Epithelial cell of prostate (primary cell): ENCODE results near the gene XXYLT1.

ENCODE experiments used
- DNase-seq: peaks from one replicate; pipeline ENCODE4 v3.0.0-alpha.2; 2011; ENCODE audit warnings: low read depth, low spot score
- H3K27ac ChIP-seq: fragments of 450-650 bp; 2 replicates; pipeline ENCODE4 v1.5.1; 2017; ENCODE audit warnings: mild to moderate bottlenecking

Gene XXYLT1

DNA sequence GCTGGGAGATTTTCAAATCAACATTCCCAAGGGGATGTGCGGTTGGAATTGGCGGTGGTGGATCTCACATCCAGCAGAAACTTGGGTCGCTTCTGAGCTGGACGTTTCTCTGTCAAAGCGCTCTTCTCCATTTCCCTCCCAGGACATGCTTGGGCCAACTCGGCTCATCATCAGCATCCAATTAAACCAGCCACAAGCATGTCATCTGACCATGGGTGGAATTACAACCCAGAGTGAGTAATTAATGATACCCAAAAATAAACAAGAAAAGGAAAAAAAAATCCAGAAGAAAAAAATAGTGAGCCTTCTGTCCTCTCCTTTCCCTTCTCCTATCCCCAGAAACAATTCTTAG is 111.2 kb downstream of the XXYLT1 start:
- H3K27ac ChIP-seq, result no peak overlapping the region
- DNase-seq, result no peak

DNA sequence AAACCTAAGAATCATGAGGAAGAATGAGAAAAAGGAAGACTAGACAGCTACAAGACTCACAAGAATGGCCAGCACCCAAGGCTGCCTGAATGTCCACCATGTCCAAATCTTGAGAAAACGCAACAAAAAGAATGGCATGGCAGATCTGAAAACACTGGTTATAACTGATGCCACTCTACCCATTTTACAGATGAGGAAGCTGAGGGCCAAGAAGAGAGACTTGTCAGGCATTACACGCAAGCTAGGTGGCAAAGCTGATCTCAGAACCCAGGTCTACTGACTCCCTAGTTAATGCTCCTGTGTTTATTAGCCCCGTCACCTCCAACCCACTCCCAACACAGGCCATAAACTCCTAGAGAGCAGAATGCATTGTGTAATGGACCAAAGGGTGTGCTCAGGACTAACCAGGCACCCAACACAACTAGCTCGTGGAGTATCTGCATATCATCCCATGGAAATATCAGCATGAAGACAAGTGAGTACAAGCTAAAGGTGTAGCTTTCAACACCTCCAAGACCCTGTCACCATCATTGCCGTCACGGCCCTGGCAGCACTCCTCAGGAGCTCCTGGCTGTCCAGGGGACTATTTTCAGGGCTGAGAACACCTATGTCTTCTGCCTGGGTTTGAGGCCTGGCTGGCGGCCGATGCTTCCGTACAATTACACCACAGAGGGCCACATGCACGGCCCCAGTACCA is 111.7 kb downstream of the XXYLT1 start:
- no peak for DNase-seq
- H3K27ac ChIP-seq, result no peak overlapping the region

DNA sequence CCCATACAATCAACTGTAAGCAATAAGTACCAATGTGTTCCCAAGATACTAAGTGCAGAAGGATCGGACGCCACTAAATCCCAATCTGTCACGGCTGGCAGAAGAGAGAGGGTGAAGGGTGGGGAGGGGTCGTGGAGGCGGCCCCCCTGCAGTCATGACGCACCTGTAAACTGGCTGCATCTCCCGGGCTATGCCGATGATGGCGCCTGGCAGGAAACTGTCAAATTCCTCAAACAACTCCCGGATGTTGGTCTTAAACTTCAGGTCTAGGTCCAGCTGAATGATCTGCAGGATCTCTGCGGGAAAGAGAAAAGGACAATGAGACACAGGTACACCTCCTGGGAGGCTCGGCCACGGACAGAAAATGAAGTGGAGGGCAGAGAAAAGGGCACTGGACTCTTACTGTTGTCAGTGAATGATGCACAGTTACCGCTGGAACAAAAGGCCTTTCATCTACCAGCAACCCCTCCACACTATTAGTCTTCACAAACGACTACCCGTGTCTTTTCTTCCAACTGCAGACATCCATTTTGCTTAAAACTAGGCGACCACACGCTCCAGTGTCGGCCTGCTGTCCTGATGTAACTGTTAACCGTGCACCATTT is 114.6 kb downstream of the XXYLT1 start:
- no peak for DNase-seq
- no peak overlapping the region for H3K27ac ChIP-seq

DNA sequence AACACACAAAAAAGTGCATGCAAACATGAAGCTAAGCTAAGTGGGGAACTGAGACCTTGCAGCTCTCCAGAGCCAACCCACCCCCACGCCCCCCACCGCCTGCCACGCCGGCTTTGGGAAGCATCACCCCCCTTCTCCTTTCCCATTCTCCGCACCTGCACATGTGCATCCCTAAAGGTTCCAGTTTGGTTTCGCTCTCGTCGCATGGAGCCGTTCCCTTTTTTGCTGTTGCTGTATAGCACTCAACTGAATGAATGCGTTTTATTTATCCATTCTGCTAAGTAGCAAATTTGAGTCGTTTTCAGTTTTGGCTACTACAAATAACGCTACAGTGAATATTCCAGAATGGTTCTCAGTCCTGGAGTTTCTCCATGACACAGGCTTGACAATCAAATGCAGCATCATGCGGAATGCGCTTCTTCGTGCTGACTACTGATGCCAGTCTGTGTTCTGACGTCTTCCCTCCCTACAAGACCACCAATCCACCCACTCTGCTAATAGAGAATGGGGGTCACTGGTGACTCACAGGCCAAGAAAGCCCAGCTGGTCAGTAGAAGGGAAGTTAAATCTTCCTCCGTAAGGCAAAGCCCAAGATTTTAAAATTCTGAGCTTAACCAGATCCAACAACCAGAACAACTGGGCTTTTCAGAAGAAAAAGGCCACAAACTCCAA is 115.3 kb downstream of the XXYLT1 start:
- peak overlapping the region; percentile 52 for H3K27ac ChIP-seq

DNA sequence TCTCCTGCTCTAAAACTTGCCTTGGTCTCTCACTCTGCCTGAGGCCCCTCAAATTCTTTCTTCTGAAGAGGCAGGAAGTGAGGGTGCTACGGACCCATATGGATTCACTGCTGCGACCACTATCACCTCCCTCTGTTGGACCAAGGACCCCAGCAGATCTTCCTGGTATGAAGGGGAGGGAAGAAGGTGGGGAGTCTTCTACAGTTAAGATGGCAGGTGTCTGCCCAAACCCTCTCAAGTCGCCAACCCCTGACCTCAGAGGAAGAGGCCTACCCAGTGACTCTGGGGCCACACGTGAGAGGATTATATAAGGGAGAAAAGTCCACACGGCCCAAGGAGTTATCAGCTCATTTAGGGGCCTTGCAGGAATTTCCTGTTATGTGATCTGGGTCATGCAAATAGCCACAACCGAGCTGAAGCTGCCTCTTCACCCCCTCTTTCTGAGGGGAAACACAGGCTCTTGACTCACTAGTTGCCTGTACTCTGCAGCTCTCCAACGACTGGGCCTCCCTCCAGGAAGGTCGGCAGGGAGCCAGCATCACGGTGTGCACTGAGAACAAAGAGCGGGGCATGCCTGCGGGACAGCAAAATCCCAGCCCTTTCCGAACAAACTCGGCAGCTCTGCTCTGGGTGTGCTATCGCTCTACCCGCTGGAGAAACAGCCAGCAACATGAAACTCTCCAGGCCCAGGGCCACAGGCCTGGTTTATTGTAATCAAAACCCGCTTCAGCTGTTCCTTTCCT is 116.0 kb downstream of the XXYLT1 start:
- peak; percentile 54 for DNase-seq
- H3K27ac ChIP-seq, result peak overlapping the region; percentile 52

More for the DNA sequence above, 115.3 kb downstream of the XXYLT1 start:
- DNase-seq, result no peak

DNA sequence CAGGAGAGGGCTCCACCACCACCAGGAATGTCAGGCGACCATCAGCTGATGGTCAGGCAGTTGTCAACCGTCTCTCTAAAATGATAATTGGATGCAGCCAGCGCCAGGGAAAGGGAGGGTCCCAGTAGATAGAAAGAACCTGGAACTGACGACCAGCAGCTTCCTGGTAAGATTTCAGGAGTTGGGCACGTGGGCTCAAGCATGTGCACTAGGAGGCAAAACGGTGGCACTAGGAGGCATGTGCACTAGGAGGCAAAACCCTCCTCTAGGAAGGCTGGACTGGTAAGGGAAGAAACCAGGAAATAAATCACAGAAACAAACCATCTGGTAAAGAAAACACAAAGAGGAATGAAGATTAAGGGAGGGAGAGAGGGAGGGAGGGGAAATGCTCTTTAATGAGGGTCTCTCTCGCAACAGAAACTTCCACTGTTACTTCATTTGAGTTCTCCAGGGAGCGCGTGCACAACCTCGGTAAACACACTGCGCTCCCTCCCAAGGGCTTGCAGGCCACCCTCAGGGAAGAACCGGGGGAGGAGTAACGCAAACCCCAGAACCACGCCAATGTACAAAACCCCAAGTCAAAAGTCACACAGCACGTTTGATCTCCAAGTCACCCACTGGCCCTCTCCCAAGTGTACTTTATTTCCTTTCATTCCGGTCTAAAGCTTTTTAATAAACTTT is 116.7 kb downstream of the XXYLT1 start:
- peak overlapping the region; percentile 52 for H3K27ac ChIP-seq
- DNase-seq, result no peak

DNA sequence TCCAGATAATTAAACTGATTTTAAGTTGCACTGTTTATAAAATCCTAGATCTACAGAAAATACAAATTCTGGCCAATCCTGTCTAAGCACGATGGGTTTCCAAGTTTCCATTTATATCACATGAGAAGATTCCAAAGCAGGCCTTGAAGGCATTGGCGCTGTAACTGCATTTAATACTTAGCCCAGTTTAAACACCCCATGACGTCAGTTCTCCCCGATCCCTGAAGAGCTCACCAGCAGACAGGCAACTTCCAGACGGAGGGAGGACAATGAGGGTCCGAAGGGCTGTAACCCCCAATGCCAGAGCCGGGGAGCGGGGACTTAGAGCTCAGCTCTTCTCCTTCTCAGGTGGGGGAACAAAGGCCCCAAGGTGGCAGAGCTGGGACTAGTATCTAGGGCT is 117.3 kb downstream of the XXYLT1 start:
- no peak for DNase-seq
- no peak overlapping the region for H3K27ac ChIP-seq

DNA sequence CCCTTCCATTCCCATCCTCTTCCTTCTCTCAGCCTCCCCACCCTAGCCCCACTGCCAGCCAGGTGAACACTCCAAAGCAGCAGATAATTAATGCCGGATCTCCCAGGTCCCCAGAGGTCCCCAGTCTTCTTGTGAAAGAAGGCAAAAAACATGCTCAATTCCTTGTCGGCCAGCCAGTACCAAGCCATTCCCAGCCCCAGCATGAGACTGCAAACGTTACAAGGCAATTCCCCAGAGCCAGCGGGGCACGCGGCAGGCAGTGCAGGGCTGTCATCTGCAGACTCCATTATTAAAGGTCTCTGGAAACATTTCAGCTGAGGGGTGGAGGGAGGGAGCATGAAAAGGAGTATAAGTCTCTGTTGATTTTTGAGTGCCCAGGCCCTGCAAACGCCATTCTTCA is 117.8 kb downstream of the XXYLT1 start:
- peak overlapping the region; percentile 85 for H3K27ac ChIP-seq

DNA sequence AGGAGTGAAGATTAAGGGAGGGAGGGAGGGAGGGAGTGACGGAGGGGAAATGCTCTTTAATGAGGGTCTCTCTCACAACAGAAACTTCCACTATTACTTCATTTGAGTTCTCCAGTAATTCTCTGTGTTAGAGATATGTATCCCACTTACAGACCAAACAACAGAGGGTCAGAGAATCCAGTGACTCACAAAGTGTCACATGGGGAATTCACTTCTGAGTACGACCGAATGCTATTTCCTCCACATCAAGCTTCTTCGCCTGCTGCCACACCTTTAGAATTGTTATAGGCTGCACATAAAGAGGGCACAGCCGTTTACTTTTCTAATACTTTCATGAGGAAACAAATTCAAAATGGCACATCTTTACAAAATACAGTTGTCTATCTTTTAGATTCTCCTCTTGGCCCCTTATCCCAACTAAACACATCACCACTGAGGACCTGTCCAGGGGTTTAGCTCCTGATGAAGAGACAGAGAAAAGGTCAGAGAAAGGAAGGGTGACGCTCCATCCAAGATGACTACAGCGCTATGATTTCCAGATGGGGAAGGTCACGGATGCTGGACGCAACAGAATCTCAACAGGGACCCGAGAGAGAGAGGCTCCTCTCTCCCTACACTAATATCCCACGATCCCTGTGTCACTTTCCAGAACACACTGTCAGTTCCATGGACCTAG is 119.0 kb downstream of the XXYLT1 start:
- DNase-seq, result peak; percentile 29
- peak overlapping the region; percentile 85 for H3K27ac ChIP-seq

More for the DNA sequence above, 117.8 kb downstream of the XXYLT1 start:
- DNase-seq, result no peak

DNA sequence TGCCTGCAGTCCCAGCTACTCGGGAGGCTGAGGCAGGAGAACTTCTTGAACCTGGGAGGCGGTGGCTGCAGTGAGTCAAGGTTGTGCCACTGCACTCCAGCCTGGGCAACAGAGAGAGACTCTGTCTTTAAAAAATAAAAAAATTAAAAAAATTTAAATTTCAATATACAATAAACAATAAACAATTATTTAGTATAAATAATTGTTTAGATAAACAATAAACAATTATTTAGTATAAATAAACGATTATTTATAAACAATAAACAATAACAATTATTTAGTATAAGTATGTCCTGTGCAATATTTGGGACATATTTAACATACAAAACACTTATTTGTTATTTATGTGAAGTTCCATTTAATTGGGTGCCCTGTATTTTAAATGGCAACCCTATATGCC is 119.6 kb downstream of the XXYLT1 start:
- H3K27ac ChIP-seq, result peak overlapping the region; percentile 85
- DNase-seq, result no peak

DNA sequence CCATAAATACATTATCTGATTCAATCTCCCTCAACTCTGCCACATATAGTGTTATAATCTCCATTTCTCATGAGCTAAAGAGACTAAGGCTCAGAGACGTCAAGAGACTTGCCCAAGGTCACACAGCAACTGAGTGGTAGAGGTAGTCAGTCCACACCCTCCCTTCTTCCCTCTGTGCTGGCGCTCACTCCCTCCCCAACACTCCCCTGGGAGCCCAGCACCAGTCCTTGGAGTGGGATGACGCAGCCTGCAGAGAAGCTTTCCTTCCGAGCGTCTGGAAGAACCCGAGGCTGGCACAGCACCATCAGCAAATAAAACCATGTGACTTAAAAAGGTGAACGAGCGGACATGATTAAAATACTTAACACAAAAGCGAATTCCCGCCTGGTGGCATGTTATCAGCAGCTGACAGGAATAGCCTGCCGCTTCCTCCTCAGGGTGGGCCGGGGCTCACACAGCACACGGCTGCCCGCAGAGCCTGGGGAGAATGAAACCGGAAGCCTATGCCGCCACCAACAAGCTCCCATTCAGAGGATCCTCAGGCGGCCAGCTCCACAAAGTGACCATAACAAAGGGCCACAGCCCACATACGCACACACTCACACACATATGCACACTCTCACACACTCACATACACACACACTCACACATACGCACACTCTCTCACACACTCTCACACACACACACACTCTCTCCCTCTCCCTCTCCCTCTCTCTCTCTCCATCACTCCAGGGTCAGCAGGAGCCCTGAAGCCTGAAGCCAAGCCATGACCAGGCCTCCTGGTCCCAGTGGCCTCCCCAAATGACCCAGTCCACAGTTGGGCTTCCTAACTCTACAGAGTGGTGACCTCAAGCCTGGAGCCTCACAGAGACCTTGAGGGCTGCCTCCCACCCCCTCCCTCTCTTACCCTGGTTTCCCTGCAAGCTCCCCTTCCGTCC is 120.5 kb downstream of the XXYLT1 start:
- DNase-seq, result peak; percentile 60
- peak overlapping the region; percentile 85 for H3K27ac ChIP-seq

DNA sequence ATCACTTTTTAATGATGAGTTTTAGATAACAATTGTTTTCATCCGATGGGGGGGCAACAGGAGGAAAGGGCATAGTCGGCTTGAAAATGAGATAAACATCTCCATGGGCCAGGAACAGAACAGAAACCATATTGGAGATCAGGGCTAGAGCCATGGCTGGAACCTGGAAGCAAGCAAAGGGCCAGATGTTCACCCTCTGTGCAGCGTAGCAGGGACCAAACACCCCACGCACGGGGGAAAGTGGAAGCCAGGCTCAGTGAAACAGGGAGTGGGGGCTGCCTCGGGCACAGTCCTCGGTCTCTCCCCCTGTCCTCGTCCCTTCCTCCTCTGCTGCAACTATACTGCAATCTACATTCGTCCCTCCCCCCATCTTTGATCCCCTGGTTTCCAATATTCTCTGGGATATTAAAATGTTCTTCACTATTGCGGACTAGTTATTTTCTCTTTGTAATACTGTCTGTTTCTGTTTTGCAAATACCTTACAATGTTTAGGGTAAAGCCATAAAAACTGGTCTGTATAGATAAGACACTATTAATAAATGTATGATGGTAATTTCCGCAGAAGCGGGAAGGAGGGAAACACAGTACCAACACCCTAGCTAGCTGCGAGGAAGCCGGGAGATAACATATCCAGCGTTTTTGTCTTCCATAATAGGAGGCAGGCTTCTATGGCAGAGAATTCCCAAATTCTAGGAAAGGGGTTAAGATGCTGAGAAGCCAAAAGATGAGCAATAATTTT is 121.5 kb downstream of the XXYLT1 start:
- no peak for DNase-seq
- peak overlapping the region; percentile 85 for H3K27ac ChIP-seq

DNA sequence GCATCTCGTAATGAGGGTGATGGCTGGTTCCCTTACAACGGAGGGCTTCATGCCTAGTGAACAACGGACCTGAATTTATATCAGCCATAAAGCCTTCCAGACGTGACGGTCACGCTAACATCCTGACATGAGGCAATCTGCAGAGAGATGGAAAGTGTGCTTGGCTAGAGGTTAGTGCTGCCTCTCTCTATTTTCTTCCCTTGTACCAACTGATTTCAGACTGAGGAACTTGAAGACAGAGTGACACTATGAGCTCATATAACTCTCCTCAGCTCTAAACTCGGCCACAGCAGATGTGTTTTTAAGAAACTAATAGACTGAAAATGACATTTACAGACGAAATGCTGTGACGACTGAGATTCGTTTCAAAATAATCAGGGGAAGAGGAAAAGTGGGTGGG is 122.4 kb downstream of the XXYLT1 start:
- DNase-seq, result no peak
- H3K27ac ChIP-seq, result no peak overlapping the region

DNA sequence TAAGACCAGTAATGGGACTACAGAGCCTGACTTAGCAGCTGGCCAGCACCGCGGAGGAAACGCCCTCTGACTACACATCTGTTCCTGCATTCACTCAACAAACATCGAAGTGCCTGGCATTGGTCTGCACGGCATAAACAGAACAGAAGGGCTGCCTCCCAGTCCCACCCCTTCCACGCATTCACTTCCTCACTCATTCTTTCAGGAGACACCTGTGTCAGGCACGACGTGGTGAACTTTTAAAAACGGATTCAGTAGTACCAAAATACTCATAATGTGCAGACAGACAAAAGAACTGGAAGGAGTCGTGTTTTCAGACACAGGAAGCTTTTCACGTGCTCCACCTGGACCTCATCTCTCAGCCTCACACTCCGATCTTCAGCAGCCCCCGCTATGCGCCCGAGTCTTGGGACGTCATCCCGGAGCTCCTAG is 123.3 kb downstream of the XXYLT1 start:
- no peak for DNase-seq
- no peak overlapping the region for H3K27ac ChIP-seq

DNA sequence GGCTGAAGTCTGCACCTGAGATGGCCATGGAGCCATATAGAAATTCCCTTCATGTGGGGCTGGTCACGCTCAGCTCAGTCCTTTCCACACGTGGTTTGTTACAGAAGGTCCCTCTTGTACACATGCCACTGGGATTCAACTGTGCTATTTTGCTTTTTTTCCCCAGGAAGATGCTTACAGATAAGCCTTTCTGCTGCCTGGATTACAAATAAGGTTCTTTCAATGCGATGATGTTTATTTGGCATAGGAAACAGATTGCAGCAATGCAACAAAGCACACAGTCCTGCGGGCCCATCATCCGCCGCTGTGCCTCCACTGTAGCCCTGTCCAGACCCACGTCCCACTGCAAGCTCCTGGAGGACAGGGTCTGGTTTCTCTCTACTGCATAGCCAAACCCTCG is 124.8 kb downstream of the XXYLT1 start:
- H3K27ac ChIP-seq, result no peak overlapping the region
- no peak for DNase-seq

DNA sequence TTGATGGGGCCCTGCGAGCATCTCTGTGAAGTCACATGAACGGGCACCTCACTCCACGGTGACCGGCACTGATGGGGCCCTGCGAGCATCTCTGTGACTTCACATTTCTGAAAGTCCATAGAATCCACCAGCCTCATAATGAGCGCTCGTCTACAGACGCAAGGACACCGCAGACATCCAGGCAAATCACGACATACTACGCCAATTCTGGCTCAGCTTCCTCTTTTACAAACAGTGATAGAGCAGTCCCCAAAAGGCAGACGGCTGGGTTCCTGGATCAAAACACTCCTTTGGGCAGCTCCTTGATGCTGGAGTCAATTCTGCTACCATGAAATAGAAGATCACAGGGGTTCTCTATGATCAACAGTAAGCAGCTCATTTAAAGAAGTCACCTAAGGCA is 125.4 kb downstream of the XXYLT1 start:
- DNase-seq, result no peak
- H3K27ac ChIP-seq, result no peak overlapping the region

DNA sequence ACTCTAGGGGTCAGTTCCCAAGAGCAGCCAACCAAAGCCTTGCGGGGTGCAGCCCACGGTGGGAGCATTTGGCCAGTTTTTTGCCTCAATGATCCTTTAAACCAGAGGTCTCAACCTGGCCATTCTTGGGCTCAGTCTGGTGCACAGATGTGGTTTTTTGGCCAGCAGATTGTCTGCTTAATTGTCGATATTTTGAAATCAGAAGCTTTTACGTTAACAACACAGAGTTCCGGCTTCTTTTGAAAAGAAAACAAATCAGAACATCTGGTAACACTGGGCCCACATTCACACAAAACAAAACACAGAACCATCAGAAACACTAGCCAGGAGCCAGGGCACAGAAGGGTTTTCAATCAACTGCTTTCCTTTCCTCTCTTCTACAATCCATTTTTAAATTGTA is 127.7 kb downstream of the XXYLT1 start:
- DNase-seq, result no peak
- no peak overlapping the region for H3K27ac ChIP-seq

DNA sequence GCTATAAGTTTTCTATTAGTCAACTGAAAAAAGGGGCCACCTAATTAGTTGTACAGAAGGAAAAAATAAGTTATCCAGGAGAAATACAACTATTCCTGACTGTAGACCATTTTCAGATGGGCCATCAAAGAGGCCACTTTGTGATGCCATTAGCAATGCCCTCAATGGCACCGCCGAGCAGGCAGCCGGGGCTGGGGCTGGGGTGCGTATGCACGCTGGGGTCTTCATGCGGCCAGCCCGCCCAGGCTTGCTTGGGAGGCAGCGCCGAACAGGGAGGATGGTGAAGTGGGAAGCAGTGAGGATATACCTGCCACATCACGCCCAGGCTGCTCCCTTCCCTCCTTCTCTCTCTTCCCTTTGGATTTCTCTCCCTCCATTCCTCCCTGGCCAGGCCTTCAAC is 128.4 kb downstream of the XXYLT1 start:
- H3K27ac ChIP-seq, result no peak overlapping the region
- no peak for DNase-seq
